GM19099 (cell line): ENCODE measurements around the gene ECM1.

Source experiments
- POLR2A ChIP-seq: IDR thresholded peaks from 3 replicates; pipeline ENCODE4 v1.6.1; 2011; ENCODE audit warnings: low read depth; ENCODE audit not compliant: insufficient read length; ENCODE audit errors: extremely low read depth

Gene ECM1

DNA sequence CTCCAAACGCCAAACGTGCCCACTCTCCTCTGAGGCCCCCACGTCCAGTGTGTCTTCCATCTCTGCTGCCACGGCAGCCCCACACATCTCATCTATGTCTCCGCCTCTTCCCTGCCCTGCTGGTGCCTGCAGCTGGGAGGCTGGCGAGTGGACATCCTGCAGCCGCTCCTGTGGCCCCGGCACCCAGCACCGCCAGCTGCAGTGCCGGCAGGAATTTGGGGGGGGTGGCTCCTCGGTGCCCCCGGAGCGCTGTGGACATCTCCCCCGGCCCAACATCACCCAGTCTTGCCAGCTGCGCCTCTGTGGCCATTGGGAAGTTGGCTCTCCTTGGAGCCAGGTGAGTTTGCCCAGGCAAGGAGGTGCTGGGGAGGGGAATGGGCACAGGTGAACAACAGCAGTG, 49.9 kb downstream of the ECM1 start:
- no peak for TF ChIP-seq POLR2A

DNA sequence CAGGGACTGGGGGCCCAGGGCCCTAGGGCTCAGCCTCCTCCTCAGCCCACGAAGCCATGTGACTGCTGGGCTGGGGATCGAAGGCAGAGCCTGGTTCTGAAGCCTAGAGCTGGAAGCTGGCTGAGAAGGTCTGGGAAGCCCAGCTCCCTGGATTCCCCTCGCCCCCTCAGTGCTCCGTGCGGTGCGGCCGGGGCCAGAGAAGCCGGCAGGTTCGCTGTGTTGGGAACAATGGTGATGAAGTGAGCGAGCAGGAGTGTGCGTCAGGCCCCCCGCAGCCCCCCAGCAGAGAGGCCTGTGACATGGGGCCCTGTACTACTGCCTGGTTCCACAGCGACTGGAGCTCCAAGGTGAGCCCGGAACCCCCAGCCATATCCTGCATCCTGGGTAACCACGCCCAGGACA, 50.4 kb downstream of the ECM1 start:
- no peak for TF ChIP-seq POLR2A

DNA sequence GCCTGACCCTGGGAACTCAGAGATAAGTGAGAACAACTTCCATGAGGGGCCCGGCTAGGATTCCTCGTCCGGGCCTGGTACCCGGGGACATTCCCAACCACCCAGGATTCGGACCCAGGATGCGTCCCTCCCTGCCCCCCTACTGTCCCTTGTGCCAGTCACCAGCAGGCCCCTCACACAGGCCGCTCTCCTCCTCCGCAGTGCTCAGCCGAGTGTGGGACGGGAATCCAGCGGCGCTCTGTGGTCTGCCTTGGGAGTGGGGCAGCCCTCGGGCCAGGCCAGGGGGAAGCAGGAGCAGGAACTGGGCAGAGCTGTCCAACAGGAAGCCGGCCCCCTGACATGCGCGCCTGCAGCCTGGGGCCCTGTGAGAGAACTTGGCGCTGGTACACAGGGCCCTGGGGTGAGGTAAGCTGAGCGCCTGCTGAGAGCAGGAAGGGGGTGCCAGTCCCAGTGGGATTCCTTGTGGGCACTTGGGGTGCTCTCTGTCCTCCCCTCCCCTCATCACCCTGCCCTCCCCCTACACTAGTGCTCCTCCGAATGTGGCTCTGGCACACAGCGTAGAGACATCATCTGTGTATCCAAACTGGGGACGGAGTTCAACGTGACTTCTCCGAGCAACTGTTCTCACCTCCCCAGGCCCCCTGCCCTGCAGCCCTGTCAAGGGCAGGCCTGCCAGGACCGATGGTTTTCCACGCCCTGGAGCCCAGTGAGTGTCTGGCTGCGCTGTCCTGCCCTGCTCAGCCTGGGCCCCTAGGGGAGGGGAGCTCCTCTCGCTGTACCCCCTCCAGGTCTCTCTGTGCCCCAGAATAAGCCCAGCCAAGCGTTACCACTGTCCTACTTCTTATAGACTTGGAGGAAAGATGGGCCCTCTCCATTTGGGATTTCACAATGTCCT, 51.1 kb downstream of the ECM1 start:
- no peak for TF ChIP-seq POLR2A

DNA sequence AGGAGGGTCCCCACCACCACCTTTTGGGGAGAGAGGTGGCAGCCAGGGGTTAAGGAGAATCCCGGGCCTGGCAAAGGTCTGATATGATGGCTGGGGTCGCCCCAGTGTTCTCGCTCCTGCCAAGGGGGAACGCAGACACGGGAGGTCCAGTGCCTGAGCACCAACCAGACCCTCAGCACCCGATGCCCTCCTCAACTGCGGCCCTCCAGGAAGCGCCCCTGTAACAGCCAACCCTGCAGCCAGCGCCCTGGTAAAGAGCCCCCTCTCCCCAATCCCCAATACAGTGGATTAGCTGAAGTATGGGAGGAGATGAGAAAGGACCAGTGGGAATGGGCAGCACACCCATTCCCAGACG, 51.7 kb downstream of the ECM1 start:
- no peak for TF ChIP-seq POLR2A

DNA sequence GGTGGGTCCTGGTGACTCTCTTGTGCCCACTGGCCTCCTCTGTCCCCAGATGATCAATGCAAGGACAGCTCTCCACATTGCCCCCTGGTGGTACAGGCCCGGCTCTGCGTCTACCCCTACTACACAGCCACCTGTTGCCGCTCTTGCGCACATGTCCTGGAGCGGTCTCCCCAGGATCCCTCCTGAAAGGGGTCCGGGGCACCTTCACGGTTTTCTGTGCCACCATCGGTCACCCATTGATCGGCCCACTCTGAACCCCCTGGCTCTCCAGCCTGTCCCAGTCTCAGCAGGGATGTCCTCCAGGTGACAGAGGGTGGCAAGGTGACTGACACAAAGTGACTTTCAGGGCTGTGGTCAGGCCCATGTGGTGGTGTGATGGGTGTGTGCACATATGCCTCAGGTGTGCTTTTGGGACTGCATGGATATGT, 52.1 kb downstream of the ECM1 start:
- TF ChIP-seq POLR2A, result peak; percentile 28

DNA sequence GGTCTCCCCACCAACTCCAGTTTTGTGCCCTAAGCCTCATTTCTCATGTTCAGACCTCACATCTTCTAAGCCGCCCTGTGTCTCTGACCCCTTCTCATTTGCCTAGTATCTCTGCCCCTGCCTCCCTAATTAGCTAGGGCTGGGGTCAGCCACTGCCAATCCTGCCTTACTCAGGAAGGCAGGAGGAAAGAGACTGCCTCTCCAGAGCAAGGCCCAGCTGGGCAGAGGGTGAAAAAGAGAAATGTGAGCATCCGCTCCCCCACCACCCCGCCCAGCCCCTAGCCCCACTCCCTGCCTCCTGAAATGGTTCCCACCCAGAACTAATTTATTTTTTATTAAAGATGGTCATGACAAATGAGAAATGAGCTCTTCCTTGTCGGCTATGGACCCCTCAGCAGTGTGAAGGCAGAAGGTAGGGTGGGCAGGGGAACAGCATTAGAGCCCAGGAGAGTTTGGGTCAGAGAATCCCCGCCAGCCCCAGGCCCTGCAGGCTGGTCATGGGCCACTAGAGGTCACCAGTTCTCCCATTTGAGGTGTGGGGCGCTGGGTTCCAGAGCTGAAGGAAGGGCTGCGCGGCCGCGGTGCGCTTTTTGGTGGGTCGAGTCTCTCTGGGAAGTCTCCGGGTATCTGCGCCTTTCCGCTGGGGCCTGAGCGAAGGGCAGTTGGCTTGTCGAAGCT, 52.8 kb downstream of the ECM1 start:
- no peak for TF ChIP-seq POLR2A

DNA sequence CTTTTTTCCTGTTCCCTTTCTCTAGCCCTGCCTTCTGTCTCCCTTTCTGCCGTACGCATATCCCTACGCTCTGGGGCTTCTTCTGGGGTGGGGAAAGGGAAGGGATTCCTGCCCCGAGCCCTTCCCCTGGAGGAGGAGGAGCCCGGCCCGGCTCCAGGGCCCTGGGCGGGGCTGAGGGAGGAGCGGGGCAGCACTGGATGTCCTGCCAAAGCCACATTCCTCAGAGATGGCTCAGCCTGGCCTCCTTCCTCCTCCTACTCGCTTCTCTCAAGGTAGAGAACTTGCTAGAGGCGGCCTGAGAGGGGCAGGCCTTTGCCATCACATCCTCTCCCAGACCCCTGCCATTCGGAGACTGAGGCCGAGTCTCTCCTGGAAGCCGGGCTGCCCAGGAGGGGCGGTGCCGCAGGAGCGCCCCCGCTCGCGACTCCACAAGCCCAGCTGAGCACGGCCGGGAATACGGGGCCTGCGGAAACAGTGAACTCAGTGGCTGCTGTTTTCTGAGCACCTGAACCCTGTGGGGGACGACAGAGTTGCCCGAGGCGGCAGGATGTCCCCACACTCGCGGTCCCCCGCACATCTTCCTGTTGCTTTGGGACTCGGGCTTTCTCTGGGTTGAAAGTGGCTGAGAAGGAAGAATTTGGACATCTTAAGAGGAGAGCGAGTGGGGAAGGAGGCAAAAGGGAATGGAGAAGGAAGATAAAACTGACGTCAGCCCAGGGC, 53.5 kb downstream of the ECM1 start:
- TF ChIP-seq POLR2A, result peak; percentile 67

DNA sequence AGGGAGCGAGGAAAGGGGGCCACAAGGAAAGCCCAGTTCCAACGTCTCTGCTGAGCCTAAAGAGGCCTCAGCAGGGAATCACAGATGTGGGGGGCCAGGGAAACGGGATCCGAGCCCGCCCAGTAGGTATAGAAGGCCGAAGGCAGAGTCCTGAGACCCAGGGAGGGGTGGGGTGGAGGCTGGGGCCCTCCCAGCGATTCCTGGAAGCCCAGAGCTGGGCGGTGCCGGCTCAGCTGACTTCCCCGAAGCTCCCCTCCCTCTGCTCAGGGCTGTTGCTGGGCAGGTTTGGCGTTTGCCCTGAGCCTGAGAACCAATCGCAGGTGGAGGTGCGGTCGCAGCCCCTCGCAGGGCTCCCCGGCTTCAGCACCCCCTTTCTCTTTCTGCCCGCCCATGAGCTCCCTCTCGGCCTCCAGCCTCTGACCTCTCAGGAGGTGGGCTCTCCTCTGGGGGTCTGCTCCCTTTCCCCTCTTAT, 54.1 kb downstream of the ECM1 start:
- peak; percentile 65 for TF ChIP-seq POLR2A

DNA sequence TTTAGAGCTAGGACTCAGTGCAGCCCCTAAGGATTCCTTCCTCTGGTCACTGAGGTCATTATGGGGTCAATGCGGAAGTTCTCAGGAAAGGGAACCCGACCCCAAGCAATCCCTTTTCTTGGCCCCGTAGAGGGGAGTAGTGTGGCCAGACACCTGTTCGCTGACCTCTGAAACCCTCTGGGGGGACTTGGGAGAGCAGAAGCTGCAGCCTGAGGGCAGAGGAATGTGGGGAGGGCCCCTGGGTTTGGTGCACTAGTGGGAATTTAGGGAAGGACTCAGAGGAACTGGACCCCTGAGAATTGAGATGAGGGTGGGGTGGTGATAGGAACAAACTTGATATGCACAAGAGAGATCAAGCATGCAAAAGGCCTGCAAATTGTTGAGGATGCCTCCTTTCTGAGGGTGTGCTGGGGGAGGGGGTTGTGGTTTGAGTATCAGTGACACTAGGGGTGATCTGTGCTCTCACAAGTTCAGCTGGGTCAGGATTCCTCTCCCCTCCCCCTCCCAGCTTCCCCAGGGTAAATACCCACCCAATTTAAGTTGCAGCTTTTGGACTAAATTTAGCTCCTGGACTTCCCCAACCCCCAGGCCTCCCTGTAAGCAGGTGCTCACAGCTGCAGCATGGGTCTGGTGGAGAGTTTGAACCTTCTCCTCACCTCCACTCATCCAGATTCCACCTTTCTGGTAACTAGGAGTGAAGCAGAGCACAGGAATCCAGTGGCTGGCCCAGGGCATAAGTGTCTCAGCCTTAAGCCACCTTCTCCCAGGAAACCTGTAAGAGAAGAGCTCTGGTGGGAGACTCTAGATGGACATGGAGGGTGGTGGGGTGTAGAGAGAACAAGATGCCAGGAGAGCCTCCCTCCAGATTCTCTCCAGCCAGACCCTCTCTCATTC, 54.8 kb downstream of the ECM1 start:
- TF ChIP-seq POLR2A, result peak; percentile 38
